ENCODE data around the gene KCNC3. TPM values are rescaled to one million over a fixed set of nuclear protein-coding genes. Genes with fewer than 3 reads are reported as not detected.

The KCNC3 gene
- total RNA-seq, 6 donors from 2014 or later = 3.8 to 15.7 (median 12.2) TPM

GRCh38 chr19:50263176-50263575 lies 66.0 kb downstream of the KCNC3 start:
- TF ChIP-seq POLR2AphosphoS5 (IDR thresholded peaks at IDR 0.05) = no peak
- TF ChIP-seq CTCF (IDR thresholded peaks at IDR 0.05) = no peak
- no peak for TF ChIP-seq POLR2A (IDR thresholded peaks at IDR 0.05)
- no peak for TF ChIP-seq EP300 (IDR thresholded peaks at IDR 0.05)
- peak in 1 of 2 donors; percentile 40 for DNase-seq
- WGBS, 2 donors = 91 to 98% methylated on average over 8 of the region's 8 CpGs

More at GRCh38 chr19:50263176-50263575, 66.0 kb downstream of the KCNC3 start:
- Histone ChIP-seq H3K4me3 (no peak overlapping the region), H3K4me1 (no peaks in the 10 kb centered on the region), H3K27ac (no peak overlapping the region), H3K9me3 (no peaks in the 10 kb centered on the region), H3K36me3 (peaks cover 3 to 48% (median 21%) of the 10 kb centered on the region in 4 donors), H3K27me3 (no peaks in the 10 kb centered on the region)
- ATAC-seq (ENCODE audit: low FRiP score in 2 of 2) = no peak

Other genes starting within 250 kb of the KCNC3 start
- gene IZUMO2, start 166.1 kb downstream of the KCNC3 start, total RNA-seq = not detected
- 100 to 1,000 TPM; 145 to 351 (median 208) TPM for gene MYH14, start 125.8 kb downstream of the KCNC3 start, total RNA-seq
- gene NAPSA, start 36.3 kb upstream of the KCNC3 start, total RNA-seq = 1,000 to 10,000 TPM; 1,043 to 3,140 (median 1,660) TPM
- gene NR1H2, start 47.1 kb upstream of the KCNC3 start, total RNA-seq = 100 to 1,000 TPM in 4 of 6 donors, 10 to 100 TPM in 2; 98.3 to 170 (median 123) TPM
- 10 to 100 TPM; 20.5 to 66.0 (median 44.0) TPM for gene POLD1, start 55.0 kb upstream of the KCNC3 start, total RNA-seq
- 1 to 10 TPM in 1 of 6 donors, under 1 TPM in 3, not detected in 2; 0.13 to 2.1 (median 0.56) TPM for gene SPIB, start 89.6 kb upstream of the KCNC3 start, total RNA-seq
- under 1 TPM in 2 of 6 donors, not detected in 4; 0.09 to 0.17 TPM for gene MYBPC2, start 103.5 kb upstream of the KCNC3 start, total RNA-seq
- 100 to 1,000 TPM in 4 of 6 donors, 10 to 100 TPM in 2; 83.8 to 155 (median 121) TPM for gene EMC10, start 147.1 kb upstream of the KCNC3 start, total RNA-seq
- 10 to 100 TPM in 1 of 6 donors, 1 to 10 TPM in 4, not detected in 1; 2.4 to 10.1 (median 3.0) TPM for gene GARIN5A, start 147.5 kb upstream of the KCNC3 start, total RNA-seq
- 10 to 100 TPM; 22.6 to 59.2 (median 40.1) TPM for gene JOSD2, start 181.8 kb upstream of the KCNC3 start, total RNA-seq
- not detected for gene ASPDH, start 184.5 kb upstream of the KCNC3 start, total RNA-seq
- 1 to 10 TPM in 4 of 6 donors, under 1 TPM in 2; 0.69 to 5.1 (median 1.7) TPM for gene LRRC4B, start 239.1 kb upstream of the KCNC3 start, total RNA-seq